GM12892 (cell line): ENCODE results near the gene FGFR2.

Source experiments
- POLR2A ChIP-seq: IDR thresholded peaks from 2 replicates; pipeline ENCODE4 v1.6.1; 2011; ENCODE audit warnings: low read depth, low read length, control low read depth
- POLR2AphosphoS5 ChIP-seq: IDR thresholded peaks from 2 replicates; pipeline ENCODE4 v1.6.1; 2011; ENCODE audit warnings: low read depth, low read length, control low read depth
- TAF1 ChIP-seq: IDR thresholded peaks from 2 replicates; pipeline ENCODE4 v1.6.1; 2011; ENCODE audit warnings: low read depth, mild to moderate bottlenecking, control low read depth, low read length, borderline replicate concordance

GRCh38 chr10:121531830-121532178 is 66.4 kb downstream of the FGFR2 start:
- TF ChIP-seq TAF1 (no peak), POLR2AphosphoS5 (no peak), POLR2A (no peak)
